Measurements from ENCODE around the gene ASMT. TPM values are rescaled to one million over a fixed set of nuclear protein-coding genes. Genes with fewer than 3 reads are reported as not detected.

The ASMT gene
- total RNA-seq, 2 donors from 2014 or later = 0.27 TPM; not detected in 1

DNA sequence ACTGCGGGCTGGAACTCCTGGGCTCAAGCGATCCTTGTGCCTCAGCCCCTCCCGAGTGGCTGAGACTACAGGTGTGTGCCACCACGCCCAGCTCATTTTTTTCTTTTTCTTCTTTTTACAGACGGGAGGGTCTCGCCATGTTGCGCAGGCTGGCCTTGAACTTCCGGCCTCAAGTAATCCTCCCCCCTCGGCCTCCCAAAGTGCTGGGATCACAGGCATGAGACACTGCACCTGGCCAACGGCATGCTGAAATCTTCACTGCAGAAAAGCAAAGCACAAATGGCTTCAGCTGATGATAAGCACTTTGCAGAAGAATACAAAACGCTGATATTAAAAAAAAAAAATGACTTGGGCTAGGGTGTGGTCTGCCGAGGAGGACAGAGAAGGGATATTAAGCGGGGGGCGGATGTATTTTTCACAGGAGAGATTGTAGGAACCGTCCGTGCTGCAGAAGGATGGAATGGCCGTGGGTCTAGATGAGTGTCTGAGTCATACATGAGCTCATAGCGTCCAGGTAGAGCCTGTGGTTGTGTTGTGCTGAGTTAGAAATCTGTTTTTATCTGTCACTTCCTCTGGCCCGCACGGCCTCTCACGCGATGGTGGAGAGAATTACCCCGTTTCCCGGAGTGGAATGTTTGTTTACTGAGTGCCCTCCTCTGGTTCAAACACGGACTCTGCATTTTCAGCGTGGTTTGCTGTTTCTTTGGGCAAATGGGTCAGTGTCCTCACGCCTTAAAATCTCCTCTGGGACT, 32.0 kb upstream of the ASMT start:
- H3K9ac ChIP-seq (ENCODE audit: low read depth in 2 of 2, low read length in 2 of 2) = no peak overlapping the region
- H3K4me1 ChIP-seq = no peaks in the 10 kb centered on the region
- no peaks in the 10 kb centered on the region for H3K27me3 ChIP-seq
- no peaks in the 10 kb centered on the region for H3K9me3 ChIP-seq
- intact Hi-C loops (cut with DNase I) = no loop called here
- H3K36me3 ChIP-seq = no peaks in the 10 kb centered on the region
- H3K4me3 ChIP-seq = no peak overlapping the region
- DNase-seq = no peak
- TF ChIP-seq, protein P1, sequence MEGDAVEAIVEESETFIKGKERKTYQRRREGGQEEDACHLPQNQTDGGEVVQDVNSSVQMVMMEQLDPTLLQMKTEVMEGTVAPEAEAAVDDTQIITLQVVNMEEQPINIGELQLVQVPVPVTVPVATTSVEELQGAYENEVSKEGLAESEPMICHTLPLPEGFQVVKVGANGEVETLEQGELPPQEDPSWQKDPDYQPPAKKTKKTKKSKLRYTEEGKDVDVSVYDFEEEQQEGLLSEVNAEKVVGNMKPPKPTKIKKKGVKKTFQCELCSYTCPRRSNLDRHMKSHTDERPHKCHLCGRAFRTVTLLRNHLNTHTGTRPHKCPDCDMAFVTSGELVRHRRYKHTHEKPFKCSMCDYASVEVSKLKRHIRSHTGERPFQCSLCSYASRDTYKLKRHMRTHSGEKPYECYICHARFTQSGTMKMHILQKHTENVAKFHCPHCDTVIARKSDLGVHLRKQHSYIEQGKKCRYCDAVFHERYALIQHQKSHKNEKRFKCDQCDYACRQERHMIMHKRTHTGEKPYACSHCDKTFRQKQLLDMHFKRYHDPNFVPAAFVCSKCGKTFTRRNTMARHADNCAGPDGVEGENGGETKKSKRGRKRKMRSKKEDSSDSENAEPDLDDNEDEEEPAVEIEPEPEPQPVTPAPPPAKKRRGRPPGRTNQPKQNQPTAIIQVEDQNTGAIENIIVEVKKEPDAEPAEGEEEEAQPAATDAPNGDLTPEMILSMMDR (IDR thresholded peaks at IDR 0.05) = no peak
- no peak overlapping the region for H3K27ac ChIP-seq

DNA sequence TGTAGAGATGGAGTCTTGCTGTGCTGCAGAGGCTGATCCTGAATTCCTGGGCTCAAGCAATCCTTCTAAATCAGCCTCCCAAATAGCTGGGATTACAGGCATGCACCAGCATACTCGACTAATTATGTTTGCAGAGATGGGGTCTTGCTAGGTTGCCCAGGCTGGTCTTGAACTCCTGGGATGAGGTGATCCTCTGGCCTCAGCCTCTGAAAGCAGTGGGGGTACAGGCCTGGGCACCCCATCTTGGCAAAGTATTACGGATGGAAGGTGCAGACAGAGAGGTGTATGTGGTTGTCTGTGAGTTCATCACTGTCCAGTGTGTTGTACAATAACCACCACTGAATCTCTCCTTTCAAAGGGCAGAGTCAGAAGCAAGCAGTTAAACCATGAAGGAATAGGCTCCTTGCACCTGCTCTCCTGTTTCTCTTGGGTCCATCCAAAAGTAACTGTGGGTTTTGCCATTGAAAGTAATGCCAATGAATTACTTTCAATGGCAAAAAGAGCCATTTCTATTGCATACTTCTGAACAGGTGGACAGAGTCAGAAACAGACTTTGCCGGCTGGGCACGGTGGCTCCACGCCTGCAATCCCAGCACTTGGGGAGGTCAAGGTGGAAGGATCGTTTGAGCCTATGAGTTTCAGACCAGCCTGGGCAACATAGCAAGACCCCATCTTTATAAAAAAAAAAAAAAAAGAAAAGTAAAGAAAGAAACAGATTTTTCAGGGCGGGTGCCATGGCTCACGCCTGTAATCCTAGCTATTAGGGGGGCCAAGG, 30.4 kb upstream of the ASMT start:
- H3K9ac ChIP-seq (ENCODE audit: low read depth in 2 of 2, low read length in 2 of 2) = no peak overlapping the region
- H3K9me3 ChIP-seq = no peaks in the 10 kb centered on the region
- DNase-seq = no peak
- H3K36me3 ChIP-seq = no peaks in the 10 kb centered on the region
- no peak overlapping the region for H3K4me3 ChIP-seq
- intact Hi-C loops (cut with DNase I) = no loop called here
- no peak overlapping the region for H3K27ac ChIP-seq
- no peaks in the 10 kb centered on the region for H3K27me3 ChIP-seq
- TF ChIP-seq, protein P1 (IDR thresholded peaks at IDR 0.05) = no peak
- H3K4me1 ChIP-seq = no peaks in the 10 kb centered on the region

- peak; percentile 13 for DNase-seq
- no peaks in the 10 kb centered on the region for H3K9me3 ChIP-seq
- H3K36me3 ChIP-seq = no peaks in the 10 kb centered on the region
- TF ChIP-seq, protein P1 (IDR thresholded peaks at IDR 0.05) = no peak
- H3K9ac ChIP-seq (ENCODE audit: low read depth in 2 of 2, low read length in 2 of 2) = no peak overlapping the region
- no peak overlapping the region for H3K27ac ChIP-seq
- no peak overlapping the region for H3K4me3 ChIP-seq
- no peaks in the 10 kb centered on the region for H3K4me1 ChIP-seq
- intact Hi-C loops (cut with DNase I) = no loop called here
- no peaks in the 10 kb centered on the region for H3K27me3 ChIP-seq
Measured at GRCh38 chrX:1587161-1587560, 27.7 kb upstream of the ASMT start.

- no peaks in the 10 kb centered on the region for H3K9me3 ChIP-seq
- H3K27me3 ChIP-seq = no peaks in the 10 kb centered on the region
- intact Hi-C loops (cut with DNase I) = loop anchor here (5.0 to 10.0 kb wide), 2 partner anchors 132 to 195 kb away; partner anchors contain the start of gene SLC25A6
- no peak overlapping the region for H3K4me3 ChIP-seq
- no peak for DNase-seq
- no peak overlapping the region for H3K27ac ChIP-seq
- TF ChIP-seq, protein P1 (IDR thresholded peaks at IDR 0.05) = no peak
- H3K9ac ChIP-seq (ENCODE audit: low read depth in 2 of 2, low read length in 2 of 2) = no peak overlapping the region
- peaks cover 8% of the 10 kb centered on the region for H3K36me3 ChIP-seq
- peaks cover 7% of the 10 kb centered on the region for H3K4me1 ChIP-seq
Measured at GRCh38 chrX:1589356-1590130, 25.3 kb upstream of the ASMT start.
